Neural cell (in vitro differentiated cells): ENCODE data around the gene ALG6.

Source experiments
- CTCF ChIP-seq: fragments of 450-650 bp; IDR thresholded peaks from 2 replicates; pipeline ENCODE4 v1.5.1; 2014; ENCODE audit warnings: antibody characterized with exemption, mild to moderate bottlenecking, moderate library complexity; ENCODE audit not compliant: poor library complexity, severe bottlenecking
- EZH2 ChIP-seq: fragments of 200-600, 300-800 bp; shearing (Covaris generic), sonication (generic); IDR thresholded peaks from 2 replicates; pipeline ENCODE4 v1.6.1; 2014; ENCODE audit warnings: antibody characterized with exemption, low read length, borderline replicate concordance, mild to moderate bottlenecking; ENCODE audit not compliant: insufficient read depth, poor library complexity, severe bottlenecking
- MXI1 ChIP-seq: fragments of 450-650 bp; conservative IDR thresholded peaks from 2 replicates; pipeline ENCODE4 v1.6.1; 2014; ENCODE audit warnings: antibody characterized with exemption, mild to moderate bottlenecking; ENCODE audit not compliant: poor library complexity, severe bottlenecking
- POLR2AphosphoS5 ChIP-seq: IDR thresholded peaks from 2 replicates; pipeline ENCODE4 v1.6.1; 2012
- RAD21 ChIP-seq: fragments of 450-650 bp; conservative IDR thresholded peaks from 2 replicates; pipeline ENCODE4 v1.6.1; 2014; ENCODE audit warnings: antibody characterized with exemption, mild to moderate bottlenecking, moderate library complexity
- TAF1 ChIP-seq: IDR thresholded peaks from 2 replicates; pipeline ENCODE4 v1.6.1; 2012; ENCODE audit warnings: low read depth

- no peak for TF ChIP-seq CTCF
- TF ChIP-seq EZH2, result no peak
- no peak for TF ChIP-seq POLR2AphosphoS5
- TF ChIP-seq RAD21, result no peak
- no peak for TF ChIP-seq TAF1
- TF ChIP-seq MXI1, result no peak
These were observed 42.0 kb upstream of the ALG6 start for GRCh38 chr1:63325279-63325985.
